Measurements from ENCODE around the gene AGAP1. TPM values are rescaled to one million over a fixed set of nuclear protein-coding genes. Genes with fewer than 3 reads are reported as not detected.

AGAP1 gene
- total RNA-seq, 1 donor from 2014 or later, result 44.7 TPM

DNA sequence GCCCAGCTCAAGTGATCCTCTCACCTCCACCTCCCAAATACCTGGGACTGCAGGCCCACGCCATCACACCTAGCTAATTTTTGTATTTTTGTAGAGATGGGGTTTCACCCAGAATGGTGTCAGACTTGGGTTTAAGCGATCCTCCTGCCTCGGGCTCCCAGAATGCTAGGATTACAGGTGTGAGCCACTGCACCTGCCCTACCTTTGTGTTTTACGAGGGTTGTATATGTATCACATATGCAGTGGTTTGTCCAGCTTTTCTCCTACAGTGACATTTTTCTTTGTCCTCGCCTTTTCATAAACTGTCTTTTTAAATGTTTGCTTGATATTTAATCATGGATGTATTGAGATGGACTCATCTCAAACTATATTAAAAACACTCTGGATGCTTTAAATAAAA, 38.5 kb downstream of the AGAP1 start:
- DNase-seq (ENCODE audit: low spot score), result no peak

DNA sequence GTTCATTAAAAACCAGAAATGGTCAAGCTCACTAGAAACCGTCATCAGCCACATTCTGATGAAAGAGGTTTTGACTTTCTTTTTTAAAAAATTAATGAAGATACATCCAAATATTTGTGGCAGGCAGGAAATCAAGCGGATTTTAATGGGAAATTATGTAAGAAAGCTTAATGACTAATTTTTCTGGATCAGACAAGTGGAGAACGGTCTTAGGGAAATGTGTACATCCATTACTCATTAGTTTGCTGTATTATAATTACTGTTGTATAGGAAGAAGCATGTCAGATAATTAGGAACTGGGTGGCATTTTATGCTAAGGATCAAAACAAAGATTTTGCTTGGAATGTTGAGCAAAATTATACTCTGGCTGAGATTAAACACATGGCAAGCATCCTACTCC, 39.4 kb downstream of the AGAP1 start:
- no peak for DNase-seq (ENCODE audit: low spot score)

DNA sequence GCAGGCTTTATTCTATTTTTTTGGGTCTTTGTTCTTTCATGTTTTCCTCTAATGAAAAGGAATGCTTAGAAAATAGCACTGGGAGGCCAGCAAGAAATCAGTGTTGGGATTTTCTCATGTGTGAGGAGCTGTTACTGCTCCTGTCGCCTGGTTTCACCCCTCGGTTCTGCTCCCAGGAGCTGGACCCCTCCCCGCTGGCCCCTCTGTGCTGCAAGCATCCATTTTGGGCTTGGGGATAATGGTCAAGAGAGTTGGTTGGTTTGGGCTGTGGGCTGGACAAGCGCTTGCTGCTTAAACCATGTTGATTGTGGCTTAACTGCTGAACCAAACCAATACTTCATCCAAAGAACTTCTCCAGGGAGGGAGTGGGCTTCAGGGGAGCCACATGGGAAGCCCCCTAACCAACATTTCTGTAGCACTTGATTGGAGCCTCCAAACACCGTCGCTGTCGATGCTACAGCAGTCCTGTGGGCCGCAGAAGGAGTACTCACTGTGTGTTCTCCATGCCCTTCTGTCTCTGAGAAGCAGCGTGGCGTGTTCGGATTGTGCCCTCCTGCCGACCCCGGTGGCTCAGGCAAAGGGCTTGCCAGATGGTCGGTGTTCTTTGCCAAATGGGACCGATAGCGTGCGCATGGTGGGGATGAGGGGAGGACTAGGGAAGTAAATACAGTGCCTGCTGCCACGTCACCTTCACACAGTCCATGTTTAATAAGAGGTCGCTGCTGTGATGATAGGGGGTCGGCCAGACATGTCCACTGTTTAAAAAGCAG, 40.0 kb downstream of the AGAP1 start:
- no peak for DNase-seq (ENCODE audit: low spot score)

DNA sequence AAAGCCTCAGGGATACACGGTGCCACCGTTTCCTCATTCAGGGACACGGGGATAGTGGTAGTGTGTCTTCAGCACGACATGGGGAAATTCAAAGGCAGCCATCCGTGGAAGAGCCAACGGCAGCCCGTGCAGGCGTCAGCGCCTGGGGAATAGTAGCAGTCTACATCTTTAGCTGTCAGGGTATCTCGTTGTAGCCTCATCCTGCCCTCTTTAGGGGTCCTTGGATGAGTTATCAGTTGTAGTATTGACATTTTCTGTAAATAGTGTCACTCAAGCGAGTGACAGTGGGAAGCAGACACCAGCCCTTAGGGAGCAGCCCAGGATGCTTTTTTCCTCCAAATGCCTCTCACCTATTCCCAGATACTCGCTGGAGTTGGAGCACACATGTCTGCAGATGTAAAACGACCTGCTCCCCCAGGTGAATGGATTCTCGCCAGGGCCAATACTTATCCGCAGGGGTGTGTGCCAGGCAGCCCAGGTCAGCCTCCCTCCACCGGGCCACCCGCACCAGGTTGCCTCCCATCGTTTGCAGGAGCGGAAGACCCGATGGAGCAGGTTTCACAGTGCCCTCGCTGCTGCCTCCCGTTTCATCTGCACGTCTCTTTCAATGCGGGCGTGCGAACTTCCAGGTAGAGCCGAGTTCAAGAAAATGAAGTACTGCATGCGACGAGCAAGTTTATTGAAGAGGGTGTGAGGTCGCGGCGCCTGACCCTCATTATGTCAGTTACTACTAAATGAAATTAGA, 41.0 kb downstream of the AGAP1 start:
- DNase-seq (ENCODE audit: low spot score), result no peak

DNA sequence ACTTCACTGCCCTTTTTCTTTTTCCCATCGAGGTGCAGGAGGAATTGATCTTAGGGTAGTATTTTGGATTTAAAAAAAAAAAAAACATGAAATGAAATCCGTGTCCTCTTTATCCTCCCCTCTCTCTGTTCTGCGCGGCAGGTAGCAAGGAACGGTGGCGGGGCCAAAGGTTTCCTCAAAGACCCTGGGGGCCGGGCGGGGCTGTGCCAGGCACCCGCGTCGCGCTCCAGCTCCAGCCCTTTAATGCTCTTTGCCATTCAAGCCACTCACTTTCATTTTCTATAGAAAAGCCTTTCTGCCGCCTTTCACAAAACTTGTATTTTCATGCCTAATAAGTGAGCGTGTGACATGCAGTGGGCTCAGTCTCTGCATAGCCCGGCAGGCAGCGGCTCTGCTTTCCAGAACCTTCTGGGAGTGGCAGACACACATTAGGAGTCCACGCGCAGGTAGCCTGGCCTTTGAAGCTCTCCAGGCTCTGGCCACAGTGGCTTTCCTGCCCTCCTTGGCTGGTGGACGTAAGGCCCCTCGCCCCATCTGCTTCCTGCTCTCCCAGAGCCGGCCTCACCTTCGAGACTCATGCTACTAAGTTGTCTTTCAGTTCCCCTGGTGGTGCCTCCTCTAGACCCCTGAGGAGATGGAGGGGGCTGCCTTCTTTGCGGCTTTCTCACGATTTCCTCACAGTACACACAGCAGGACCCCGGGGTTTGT, 41.7 kb downstream of the AGAP1 start:
- DNase-seq (ENCODE audit: low spot score), result no peak

DNA sequence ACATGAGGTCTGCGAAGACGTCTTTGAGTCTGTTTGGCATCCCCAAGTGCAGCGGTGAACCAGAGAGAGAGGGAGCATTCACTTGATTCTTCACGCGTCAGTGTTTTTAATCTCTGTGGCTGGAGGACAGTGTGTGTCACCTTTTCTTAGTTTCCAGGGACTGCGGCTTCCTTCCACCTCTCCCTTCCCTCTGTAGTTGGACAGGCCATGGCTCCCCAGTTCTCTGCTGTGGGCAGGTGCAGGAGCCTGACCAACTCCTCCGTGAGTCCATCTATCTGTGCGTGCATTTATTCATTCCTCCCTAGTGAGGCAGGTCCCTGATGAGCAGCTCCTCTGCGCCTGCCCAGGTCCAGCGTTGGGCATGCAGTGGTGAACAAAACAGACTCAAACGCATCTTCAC, 42.9 kb downstream of the AGAP1 start:
- DNase-seq (ENCODE audit: low spot score), result no peak

DNA sequence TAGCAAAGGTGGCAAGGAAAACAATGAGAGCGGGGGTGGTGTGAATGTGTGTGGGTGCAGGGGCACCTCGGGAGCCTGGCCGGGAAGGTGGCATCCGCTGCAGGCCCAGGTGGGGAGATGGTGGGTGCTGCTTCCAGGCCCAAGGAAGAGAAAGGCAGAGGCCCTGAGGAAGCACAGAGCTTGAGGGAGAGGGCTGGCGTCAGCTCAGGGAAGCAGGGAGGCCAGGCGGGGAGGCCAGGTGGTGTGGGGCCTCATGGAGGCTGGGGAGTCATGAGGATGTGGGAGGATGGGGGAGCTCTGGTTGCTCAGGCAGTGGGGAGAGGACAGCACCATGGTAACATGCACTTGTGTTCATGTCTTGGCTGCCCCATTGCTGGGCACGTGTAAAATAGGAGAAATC, 43.3 kb downstream of the AGAP1 start:
- DNase-seq (ENCODE audit: low spot score), result no peak

DNA sequence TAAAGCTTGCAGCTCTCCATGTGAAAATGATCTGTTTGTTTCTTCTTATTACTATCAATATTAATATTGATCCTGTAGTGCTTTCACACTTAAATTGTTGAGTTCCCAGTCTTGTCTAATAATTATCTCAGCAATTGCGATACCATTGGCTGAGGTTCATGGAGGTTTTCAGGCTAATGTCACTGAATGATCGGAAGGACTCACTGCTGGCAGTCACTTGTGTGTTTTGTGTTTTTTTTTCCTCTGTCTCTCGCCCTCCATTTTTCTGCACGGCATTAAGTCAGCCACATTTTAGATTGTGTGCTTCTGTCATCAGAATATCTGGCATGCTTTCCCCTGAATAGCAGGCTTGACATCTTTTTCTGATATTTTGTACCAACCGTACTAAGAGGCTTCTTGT, 43.7 kb downstream of the AGAP1 start:
- no peak for DNase-seq (ENCODE audit: low spot score)

DNA sequence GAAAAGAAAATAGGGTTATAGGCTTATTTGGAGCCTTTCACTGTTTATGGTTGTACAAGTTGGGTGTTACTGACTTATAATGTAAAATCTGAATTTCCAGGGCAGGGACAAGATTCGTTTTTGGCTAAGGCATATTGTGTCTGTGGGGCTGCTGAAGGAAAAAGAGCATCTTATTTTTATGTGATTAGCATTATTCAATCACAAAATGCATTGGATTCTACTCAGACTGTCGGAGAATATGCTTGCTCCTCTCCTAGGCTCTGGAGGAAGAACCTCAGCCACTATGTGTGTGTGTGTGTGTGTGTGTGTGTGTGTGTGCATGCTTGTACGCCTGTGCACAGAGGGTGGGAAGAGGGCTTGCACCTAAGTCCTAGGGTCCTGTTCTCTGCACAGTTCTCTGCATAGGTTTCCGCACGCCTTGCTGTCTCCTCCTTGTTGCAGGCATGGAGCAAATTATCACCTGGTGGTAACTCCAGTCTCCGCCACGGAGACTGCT, 44.3 kb downstream of the AGAP1 start:
- DNase-seq (ENCODE audit: low spot score), result no peak

DNA sequence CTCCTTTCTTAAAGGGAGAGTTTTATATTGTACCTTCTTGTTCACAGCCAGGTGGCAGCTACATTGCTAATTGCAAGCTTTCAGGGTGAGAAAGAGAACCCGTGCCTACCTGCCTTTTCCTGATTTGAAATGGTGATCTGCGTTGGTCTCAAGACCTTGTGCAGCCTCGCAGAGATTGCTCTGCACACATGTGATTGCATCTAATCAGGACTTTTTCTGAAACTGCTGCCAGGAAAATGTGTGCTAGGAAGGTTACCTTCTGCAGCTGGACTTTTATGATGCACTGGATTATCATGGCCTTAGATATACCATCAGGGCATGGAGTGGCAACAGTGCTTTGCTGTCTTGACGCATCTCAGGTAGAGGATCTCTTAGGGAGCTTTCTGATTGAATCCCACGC, 45.1 kb downstream of the AGAP1 start:
- DNase-seq (ENCODE audit: low spot score), result no peak

DNA sequence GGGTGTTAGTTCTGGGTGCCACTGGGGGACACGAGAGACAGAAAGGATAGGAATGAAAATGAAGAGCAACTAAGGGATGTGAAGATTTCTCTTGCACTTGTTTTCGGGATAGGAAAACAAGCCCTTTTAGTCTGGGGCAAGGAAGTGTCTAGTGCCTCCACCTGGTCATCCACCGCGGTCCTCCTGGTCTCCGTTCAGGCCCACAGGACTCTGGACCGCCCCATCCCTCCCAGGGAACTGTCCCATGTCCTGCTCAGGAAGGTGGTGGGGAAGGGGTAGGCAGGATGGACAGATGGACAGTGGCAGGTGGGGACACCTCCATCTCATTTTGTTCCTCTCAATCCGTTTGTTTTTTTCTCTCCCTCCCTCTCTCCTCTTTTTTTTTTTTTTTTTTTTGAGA, 45.9 kb downstream of the AGAP1 start:
- DNase-seq (ENCODE audit: low spot score), result no peak

DNA sequence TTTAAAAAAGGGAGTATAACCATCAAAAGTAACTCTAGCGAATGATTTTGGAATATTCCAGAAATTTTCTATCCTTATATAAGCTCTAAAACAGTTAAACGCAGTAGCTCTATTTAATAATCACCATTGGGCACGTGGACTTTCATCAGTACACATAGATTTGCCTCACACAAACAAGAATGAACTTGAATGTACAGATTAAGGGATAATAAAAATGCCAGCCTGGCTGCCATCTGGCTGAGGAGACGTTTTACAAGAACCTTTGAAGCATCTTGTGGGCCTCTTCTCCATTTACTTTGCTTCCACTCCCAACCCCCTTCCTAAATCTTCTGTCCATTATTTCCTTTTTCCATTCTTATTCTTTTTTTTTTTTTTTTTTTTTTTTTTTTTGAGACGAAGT, 47.2 kb downstream of the AGAP1 start:
- DNase-seq (ENCODE audit: low spot score), result no peak

DNA sequence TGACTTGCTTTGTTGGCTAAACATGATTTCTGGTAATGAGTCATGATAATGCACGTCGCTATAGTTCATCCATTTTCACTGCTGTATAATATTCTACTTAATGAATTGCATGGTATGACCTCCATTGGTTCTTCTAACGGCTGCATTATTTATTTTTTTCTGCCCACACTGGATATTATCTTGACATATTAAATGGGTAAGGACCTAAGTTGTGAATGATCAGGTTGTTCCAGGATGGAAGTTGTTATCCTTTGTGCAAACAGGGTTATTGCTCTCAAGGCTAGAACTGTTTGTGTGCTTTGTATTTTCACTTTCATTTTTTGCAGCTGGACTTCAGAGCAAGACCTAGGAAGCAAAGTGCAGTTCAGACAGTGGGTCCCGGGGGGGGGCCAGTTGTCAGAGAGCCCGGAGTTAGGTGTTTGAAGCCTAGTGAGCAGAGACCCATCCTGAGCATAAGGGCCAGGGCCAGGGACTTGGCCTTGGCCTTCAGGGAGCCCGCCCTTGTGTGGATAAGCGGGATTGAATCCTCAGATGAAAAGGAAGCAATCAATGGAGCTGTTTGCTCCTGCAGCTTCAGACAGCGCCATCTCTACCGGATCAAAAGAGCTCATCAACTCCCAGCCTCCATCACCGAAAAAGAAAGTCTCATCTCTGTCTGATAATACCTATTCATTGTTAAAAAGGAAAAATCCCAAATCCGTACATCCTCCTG, 48.2 kb downstream of the AGAP1 start:
- DNase-seq (ENCODE audit: low spot score), result no peak

DNA sequence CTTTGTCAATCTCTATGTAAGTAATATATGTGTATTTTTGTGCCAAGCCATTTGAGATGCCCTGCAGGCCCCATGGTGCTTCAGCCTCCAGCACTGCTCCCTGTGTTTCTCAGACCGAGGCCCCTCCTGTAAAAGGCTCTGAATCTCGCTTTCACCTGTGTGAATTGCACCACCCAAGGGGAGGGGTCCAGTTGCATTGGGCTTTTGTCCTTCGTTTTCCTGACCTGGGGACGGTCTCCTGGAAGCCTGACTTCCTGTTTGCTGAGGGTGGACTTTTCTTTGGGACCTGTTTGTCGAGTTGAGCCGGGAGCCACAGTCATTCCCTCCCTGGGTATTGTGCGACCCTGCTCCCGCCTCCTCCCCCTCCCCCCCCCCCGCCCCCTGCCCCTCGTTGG, 48.9 kb downstream of the AGAP1 start:
- DNase-seq (ENCODE audit: low spot score), result no peak

DNA sequence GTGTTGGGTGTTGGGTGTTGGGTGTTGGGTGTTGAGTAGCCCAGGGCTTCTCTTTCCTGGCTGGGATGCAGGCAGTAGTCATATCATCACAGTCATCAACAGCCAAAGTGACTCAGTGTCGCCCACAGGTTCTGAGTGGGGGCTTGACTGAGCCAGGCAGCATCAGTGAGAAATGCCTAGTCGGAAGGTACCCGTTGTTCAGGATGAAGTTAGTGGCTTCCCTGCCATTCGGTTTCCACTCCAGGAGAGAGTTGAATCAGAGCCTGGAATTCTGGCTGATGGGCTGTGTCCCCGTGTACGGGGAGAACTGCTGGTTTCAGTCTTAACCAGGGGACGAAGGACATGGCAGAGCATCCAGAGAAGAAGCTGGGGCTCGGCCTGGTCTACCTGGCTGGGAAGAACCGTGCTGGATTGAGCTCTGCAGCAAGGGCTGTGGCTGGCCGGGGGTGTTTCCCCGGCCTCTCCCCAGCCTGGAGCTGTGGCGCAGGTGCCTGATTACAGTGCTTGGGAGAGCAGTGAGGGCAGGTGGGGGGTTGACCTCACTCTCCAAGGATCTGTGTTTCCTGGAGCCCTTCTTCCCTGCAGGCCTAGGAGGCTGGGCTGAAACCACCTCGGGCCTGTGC, 49.4 kb downstream of the AGAP1 start:
- DNase-seq (ENCODE audit: low spot score), result no peak

DNA sequence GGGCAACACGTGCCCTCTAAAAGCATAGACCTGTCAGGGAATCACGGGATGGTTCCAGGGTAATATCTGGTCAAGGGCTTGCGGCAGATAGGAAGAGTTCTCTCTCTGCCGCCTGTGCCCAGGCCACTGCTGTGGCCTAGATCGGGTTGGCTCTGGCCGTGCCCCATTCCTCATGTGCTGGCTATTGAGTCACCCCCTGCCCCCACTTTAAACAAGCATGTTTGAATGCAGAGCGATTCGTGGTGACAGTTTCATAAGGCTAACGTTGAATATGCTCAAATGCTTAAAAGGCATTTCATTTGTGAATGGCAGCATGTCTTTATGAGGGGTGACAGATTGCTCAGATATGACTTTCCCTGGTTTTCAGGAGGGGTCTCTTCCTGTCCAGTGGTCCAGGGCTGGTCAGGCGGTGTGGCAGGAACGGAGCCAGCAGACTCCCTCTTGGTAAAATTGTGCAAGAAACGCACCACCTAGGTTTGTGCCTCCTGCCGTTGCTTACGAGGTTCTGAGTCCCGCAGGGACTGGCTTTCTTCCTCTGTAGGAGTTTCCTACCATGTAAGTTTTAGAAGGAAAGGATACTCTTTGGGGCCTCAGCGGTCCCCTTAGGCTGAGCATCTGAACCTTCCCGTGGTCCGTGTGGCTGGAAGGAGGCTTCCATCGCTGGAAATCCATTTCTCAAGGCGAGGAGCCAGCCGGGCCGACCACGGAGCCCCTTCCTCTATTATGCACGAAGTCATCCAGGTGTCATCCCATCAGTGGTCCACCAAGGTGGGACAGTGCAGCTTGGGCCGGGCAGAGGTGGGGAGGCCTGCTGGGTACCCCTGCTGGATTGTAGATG, 50.2 kb downstream of the AGAP1 start:
- no peak for DNase-seq (ENCODE audit: low spot score)

DNA sequence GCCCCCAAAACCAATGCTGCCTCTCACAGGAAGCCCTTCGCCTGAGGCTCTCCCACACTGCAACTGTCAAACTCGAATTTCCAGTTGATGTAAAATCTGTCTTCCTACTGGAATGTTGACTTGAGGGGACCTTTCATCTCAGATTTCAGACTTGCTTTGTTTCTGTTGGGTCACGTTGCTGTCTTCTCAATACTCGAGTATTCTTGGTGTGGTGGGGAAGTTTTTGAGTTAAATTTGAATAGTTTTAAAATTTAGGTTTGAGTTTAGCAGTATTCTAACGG, 50.8 kb downstream of the AGAP1 start:
- no peak for DNase-seq (ENCODE audit: low spot score)

DNA sequence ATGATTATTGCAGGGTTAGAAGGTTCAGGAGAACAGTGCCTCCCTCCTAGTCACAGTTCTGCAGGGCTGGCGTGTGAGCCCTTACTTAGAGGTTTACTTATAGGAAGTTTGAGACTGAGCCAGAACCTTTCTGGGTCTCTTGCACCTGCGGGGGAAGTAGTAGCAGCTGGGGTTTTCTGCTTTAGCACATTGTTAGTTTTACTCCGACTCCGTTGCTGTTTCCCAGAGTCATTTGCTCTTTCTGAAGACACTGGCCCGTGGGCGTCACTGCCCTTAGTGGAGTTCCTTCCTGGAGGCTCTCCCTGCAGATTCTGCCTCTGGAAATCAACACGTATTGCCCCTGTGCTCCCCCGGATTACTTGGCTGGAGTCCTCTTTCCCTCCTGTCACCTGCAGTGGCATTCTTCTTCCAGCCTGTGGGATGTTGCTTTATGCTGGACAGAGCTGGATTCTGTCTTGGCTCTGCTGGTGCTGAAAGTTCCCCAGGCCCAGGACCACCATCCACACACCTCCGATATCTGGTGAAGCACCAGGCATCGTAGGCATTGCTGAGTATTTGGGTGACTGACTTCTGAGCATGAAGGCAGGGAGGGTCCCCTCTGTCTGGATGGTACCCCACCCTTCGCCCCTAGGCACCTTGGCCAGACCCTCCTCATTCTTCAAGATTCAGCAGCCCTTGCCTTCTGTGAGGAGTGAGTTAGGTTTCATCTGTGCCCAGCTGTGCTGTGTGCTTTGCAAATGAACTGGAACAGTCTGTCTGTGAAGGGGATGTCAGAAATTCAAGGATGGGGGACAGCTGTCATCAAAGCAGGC, 51.7 kb downstream of the AGAP1 start:
- DNase-seq (ENCODE audit: low spot score), result no peak

DNA sequence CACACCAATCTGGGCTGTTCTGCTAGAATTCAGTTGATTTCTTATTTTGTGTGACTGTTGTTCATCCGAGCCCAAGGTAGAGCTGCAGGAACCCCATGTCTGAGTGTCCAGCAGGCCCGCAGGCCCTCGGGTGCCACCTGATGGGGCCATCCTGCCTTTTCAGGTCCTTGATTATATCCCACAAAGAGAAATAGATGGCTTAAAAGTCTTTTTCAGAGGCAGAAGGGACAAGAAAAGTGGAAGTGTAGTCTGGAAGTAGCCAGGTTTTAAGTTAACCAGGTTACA, 52.2 kb downstream of the AGAP1 start:
- DNase-seq (ENCODE audit: low spot score), result no peak

DNA sequence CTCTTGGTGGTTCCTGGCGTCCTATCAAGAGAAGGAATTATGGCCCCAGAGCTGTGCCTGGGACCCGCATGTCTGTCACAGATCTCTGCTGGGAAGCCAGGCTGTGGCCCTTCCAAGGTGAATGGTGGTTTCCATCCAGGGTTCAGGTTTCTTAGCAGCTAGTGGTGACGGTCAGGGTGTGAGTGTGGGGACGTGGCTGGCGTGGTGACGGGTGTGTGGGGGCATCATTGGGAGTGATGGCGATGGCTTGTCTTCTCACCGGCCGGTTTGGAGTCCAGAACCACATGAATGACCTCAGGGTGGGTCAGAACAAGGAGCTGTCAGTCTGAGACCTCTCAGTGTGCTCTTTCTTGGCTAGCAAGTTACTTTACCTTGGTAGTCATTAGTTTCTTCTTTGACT, 52.6 kb downstream of the AGAP1 start:
- no peak for DNase-seq (ENCODE audit: low spot score)

Measured in mucosa of gallbladder (tissue), 1 donor.